GM12864 (cell line): ENCODE measurements around the gene KLHL40.

Experiments
- DNase-seq: peaks from one replicate; pipeline ENCODE4 v3.0.0-alpha.2; 2011; ENCODE audit warnings: low read depth
- H3K4me3 ChIP-seq: 2 replicates; pipeline ENCODE4 v1.5.1; 2011; ENCODE audit warnings: mild to moderate bottlenecking, low read depth, low read length, control low read depth
- TF ChIP-seq, protein P1 (sequence below): IDR thresholded peaks from 2 replicates; pipeline ENCODE4 v1.5.1; 2011; ENCODE audit warnings: low read depth, mild to moderate bottlenecking, moderate library complexity, low read length, control low read depth, inconsistent platforms; ENCODE audit errors: missing control alignments

KLHL40 gene

DNA sequence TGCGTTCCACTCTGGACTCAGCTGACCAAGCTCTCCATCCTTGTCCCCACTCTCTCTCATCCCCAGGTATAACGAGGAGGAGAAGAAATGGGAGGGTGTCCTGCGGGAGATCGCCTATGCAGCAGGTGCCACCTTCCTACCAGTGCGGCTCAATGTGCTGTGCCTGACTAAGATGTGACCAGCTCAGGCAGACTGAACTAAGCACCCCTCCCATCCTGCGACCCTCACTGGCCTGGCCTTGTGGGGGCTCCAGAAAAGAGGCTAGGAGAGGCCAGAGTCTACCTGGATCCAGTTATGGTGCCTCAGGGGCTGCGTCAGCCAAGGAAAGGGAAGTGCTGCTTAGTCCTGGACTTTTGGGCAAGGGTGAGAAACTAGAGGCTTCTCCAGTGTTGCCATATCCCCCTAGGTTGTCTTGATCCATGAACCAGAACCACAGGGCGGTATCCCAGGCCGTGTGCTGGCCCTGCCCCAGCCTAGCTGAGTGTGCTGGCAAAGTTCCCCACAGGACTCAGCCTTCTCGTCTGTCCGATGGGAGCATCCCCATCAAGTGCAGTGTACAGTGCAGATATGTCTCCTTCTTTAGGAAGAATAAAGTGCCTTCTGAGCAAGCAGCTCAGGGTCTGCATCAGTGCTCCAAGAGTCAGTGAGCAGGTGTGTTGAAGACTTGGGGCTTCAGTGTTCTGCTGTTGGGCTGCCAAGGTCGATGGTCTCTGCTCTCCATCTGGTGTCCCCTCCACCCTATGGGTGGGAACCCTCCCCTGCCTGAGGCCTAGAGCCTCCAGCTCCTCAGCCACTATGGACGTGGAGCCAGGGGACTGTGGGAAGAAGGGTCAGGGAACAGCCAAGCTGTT is 6.7 kb downstream of the KLHL40 start:
- no peak for DNase-seq
- H3K4me3 ChIP-seq, result no peak overlapping the region
- TF ChIP-seq, protein P1, sequence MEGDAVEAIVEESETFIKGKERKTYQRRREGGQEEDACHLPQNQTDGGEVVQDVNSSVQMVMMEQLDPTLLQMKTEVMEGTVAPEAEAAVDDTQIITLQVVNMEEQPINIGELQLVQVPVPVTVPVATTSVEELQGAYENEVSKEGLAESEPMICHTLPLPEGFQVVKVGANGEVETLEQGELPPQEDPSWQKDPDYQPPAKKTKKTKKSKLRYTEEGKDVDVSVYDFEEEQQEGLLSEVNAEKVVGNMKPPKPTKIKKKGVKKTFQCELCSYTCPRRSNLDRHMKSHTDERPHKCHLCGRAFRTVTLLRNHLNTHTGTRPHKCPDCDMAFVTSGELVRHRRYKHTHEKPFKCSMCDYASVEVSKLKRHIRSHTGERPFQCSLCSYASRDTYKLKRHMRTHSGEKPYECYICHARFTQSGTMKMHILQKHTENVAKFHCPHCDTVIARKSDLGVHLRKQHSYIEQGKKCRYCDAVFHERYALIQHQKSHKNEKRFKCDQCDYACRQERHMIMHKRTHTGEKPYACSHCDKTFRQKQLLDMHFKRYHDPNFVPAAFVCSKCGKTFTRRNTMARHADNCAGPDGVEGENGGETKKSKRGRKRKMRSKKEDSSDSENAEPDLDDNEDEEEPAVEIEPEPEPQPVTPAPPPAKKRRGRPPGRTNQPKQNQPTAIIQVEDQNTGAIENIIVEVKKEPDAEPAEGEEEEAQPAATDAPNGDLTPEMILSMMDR, result no peak

DNA sequence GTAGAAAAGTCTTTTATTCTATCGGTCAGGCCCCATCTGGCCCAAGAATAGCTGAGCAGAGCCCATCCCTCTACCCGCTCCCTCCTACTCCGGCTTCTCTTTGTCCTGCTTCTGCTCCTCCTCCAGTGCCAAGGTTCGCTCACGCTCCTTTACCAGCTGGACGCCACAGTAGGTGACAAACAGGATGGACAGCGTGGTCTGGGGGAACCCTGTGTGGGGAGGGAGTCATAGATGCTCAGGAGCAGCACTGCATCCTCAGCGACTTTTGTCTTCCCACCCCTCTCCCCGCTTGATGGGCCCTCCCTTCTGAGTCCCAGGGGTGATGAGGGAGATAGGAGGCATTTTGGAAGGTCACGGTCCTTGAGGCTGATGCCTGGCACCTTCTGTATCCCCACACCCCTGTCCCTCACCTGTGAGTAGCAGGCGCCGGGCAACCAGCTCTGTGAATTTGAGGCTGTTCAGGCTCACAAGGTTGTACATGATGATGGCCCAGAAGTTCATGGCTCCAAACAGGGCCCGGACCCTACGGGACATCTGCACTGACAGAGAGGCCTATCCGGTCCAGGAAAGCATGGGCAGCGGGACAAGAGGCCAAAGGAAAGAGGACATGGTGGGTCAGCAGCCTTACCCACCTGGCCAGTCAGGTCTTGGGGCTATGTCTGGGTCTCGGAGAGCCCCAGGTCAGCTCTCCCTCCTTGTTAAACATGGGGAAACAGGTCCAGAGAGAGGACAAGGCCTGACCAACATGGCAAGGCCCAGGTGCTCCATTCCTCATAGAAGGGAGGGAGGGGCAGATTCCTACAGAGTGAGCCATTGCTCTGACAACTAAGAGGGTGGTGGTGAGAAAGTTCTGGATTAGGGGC is 7.6 kb downstream of the KLHL40 start:
- DNase-seq, result no peak
- TF ChIP-seq, protein P1, result no peak
- H3K4me3 ChIP-seq, result no peak overlapping the region

DNA sequence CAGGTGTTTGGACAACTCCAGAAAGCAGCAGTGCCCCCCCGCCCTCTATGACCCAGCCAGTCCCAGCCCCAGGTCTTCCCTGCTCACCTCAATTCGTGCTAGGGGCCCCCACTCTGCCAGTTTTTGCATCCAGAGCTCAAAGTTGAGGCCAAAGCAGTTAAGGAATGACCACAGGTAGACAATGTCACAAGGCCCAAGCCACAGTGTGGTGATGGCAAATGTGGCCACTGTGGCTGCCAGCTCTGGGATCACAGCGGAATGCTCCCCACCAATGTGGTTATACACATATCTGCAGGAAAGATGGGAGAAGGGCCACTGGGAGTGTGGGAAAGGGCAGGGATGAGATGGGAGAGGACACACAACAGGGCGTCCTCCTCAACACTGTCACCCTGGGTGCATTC is 8.2 kb downstream of the KLHL40 start:
- H3K4me3 ChIP-seq, result no peak overlapping the region
- DNase-seq, result no peak
- TF ChIP-seq, protein P1, result no peak

DNA sequence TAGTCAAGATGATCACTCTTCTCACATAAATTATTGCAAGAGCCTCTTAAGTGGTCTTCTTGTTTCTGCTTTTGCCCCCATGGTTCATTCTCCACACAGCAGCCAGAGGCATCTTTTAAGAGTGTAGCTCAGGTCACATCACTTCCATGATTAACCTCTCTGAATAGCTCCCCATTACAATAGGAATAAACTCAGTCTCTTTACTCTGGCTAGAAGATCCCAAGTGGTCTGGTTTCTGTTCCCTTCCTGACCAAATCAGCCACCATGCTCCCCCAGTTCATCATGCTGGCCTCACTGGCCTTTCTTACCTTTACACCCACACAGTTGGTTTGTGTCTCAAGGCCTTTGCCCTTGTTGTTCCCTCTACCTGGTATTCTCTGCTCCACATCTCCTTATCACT is 9.0 kb downstream of the KLHL40 start:
- TF ChIP-seq, protein P1, result no peak
- no peak for DNase-seq
- H3K4me3 ChIP-seq, result no peak overlapping the region

DNA sequence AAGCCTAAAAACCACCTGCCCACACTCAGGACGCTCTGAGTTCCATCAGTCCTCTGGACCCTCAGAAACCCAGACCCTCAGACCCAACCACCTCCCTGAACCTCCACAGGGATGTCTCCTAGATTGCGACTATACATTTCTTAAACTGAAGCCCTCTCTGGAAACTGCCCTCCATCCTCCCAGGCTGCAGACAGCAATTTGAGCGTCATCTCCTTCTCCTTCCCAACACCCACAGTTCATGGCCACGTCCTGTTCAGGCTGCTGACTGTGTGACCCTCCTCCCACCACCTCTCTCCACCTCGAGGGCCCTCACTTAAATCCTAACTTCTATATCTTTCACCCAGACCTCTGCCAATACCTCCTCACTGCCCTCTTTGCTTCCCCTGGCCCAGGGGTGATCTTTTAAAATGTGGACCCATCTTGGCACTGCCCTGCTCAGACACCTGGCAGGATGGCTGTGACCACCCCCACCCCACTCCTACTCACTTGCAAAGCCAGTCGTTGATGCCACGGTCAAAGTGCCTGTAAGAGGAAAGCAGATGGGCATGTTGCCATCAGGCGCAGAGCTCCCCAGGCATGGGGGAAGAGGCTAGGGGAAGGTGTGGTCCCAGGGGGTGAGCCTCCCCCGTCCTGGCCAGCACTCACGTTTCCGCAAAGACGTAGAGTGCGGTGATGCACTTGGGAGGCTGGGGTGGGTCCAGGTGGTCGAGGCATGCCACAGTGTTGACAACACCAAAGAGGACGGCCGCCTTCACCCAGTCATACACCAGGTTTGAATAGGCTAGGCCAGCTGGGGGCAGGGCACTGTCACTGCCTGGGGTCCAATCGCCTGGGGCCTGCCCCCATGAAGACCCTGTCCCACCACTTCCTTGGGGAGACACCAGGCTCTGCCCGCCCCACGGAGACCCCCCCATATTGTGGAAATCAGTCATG is 11.3 kb downstream of the KLHL40 start:
- H3K4me3 ChIP-seq, result no peak overlapping the region
- TF ChIP-seq, protein P1, result no peak
- no peak for DNase-seq

DNA sequence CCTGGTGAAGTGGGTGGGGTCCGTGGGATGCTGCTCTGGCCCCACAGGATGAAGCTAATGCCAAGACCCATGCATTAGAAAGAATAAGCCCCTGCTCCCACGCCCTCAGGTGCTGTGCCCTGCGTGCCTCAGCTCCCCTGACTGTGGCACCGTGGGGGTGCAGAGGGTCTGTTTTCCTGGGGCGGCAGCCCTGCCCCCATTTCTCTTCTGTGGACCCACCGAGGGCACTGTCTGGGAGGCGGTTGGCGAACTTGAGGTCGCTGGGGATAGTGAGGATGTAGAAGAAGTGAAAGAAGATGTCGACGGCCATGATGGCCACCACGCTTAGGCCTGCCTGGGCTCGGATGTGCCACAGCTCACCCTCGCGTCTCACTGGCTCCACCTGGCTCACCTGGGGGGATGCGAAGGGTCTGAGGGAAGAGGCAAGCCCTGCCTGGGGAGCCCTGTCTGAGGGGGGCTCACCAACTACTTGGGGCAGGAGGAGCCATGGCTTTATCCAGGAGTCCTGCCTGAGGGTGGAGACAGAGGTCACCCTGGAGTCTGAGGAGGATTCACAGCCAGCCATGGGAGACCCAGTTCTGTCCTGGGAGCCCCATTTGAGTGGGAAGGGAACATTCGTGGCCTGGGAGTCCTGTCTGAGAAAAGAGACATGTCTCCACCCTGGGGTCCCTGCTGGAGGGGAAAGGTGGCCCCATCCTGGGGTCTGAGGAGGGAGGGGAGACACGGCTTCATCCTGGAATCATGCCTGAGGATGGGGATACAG is 12.1 kb downstream of the KLHL40 start:
- TF ChIP-seq, protein P1, result no peak
- H3K4me3 ChIP-seq, result no peak overlapping the region
- no peak for DNase-seq
